ENCODE results near the gene RNPEPL1. TPM values are rescaled to one million over a fixed set of nuclear protein-coding genes. Genes with fewer than 3 reads are reported as not detected.

The RNPEPL1 gene
- total RNA-seq, 3 donors from 2014 or later (not counting 1 experiment from before 2014, with no cell fraction given): 145 to 167 (median 164) TPM

GRCh38 chr2:240628808-240629618 lies 60.7 kb downstream of the RNPEPL1 start:
- Histone ChIP-seq H3K27me3 (ENCODE audit: control insufficient read depth, insufficient read depth, low read length) (no peaks in the 10 kb centered on the region), H3K4me3 (ENCODE audit: low read length) (no peak overlapping the region), H3K9me3 (ENCODE audit: control insufficient read depth, insufficient read depth, low read length) (peaks cover 5% of the 10 kb centered on the region), H3K27ac (ENCODE audit: low read length) (no peak overlapping the region), H3K4me1 (ENCODE audit: control insufficient read depth, insufficient read depth, low read length) (peaks cover 36% of the 10 kb centered on the region), H3K36me3 (ENCODE audit: control insufficient read depth, insufficient read depth, low read length) (no peaks in the 10 kb centered on the region)
- Mint-ChIP-seq H3K36me3 (no peaks in the 10 kb centered on the region), H3K27ac (no peak overlapping the region), H3K9me3 (peaks cover 2 to 3% of the 10 kb centered on the region in 2 donors), H3K4me3 (no peak overlapping the region), H3K27me3 (ENCODE audit: low read depth in 2 of 2) (no peaks in the 10 kb centered on the region), H3K4me1 (peaks cover 8 to 23% of the 10 kb centered on the region in 2 donors)
- WGBS (ENCODE audit: insufficient coverage): 91% methylated on average over 20 of the region's 20 CpGs
- ATAC-seq (no peak), DNase-seq (peak in 1 of 2 donors; percentile 8)
- intact Hi-C loops (cut with micrococcal nuclease): no loop called here
- no peak for TF ChIP-seq CTCF (IDR thresholded peaks at IDR 0.05)

- peaks cover 2 to 3% of the 10 kb centered on the region in 2 donors for H3K9me3 Mint-ChIP-seq
- no peak overlapping the region for H3K27ac ChIP-seq (ENCODE audit: low read length)
- no peak overlapping the region for H3K4me3 ChIP-seq (ENCODE audit: low read length)
- no peaks in the 10 kb centered on the region for H3K36me3 Mint-ChIP-seq
- H3K9me3 ChIP-seq (ENCODE audit: control insufficient read depth, insufficient read depth, low read length): peaks cover 5% of the 10 kb centered on the region
- 80% methylated on average over 5 of the region's 5 CpGs for WGBS (ENCODE audit: insufficient coverage)
- DNase-seq (peak in 1 of 2 donors; percentile 11), ATAC-seq (no peak)
- no peaks in the 10 kb centered on the region for H3K27me3 Mint-ChIP-seq (ENCODE audit: low read depth in 2 of 2)
- H3K36me3 ChIP-seq (ENCODE audit: control insufficient read depth, insufficient read depth, low read length): no peaks in the 10 kb centered on the region
- no peak overlapping the region for H3K27ac Mint-ChIP-seq
- no peak for TF ChIP-seq CTCF (IDR thresholded peaks at IDR 0.05)
- H3K4me1 Mint-ChIP-seq: peaks cover 8 to 18% of the 10 kb centered on the region in 2 donors
- no peak overlapping the region for H3K4me3 Mint-ChIP-seq
- H3K4me1 ChIP-seq (ENCODE audit: control insufficient read depth, insufficient read depth, low read length): peaks cover 30% of the 10 kb centered on the region
- intact Hi-C loops (cut with micrococcal nuclease): no loop called here
- H3K27me3 ChIP-seq (ENCODE audit: control insufficient read depth, insufficient read depth, low read length): no peaks in the 10 kb centered on the region
These were observed 61.3 kb downstream of the RNPEPL1 start for GRCh38 chr2:240629619-240629967.

- H3K4me3 ChIP-seq (ENCODE audit: low read length): no peak overlapping the region
- H3K27ac Mint-ChIP-seq: no peak overlapping the region
- WGBS (ENCODE audit: insufficient coverage): 96% methylated on average over 50 of the region's 50 CpGs
- intact Hi-C loops (cut with micrococcal nuclease): no loop called here
- H3K9me3 Mint-ChIP-seq: peaks cover 2 to 3% of the 10 kb centered on the region in 2 donors
- H3K27me3 ChIP-seq (ENCODE audit: control insufficient read depth, insufficient read depth, low read length): no peaks in the 10 kb centered on the region
- ATAC-seq (no peak), DNase-seq (peak in 1 of 2 donors; percentile 14)
- no peaks in the 10 kb centered on the region for H3K36me3 ChIP-seq (ENCODE audit: control insufficient read depth, insufficient read depth, low read length)
- peaks cover 6% of the 10 kb centered on the region for H3K9me3 ChIP-seq (ENCODE audit: control insufficient read depth, insufficient read depth, low read length)
- TF ChIP-seq CTCF (IDR thresholded peaks at IDR 0.05): no peak
- no peak overlapping the region for H3K4me3 Mint-ChIP-seq
- H3K4me1 Mint-ChIP-seq: peaks cover 4 to 12% of the 10 kb centered on the region in 2 donors
- no peak overlapping the region for H3K27ac ChIP-seq (ENCODE audit: low read length)
- no peaks in the 10 kb centered on the region for H3K27me3 Mint-ChIP-seq (ENCODE audit: low read depth in 2 of 2)
- H3K4me1 ChIP-seq (ENCODE audit: control insufficient read depth, insufficient read depth, low read length): peaks cover 24% of the 10 kb centered on the region
- no peaks in the 10 kb centered on the region for H3K36me3 Mint-ChIP-seq
These were observed 61.9 kb downstream of the RNPEPL1 start for GRCh38 chr2:240629968-240630770.

Other genes starting within 250 kb of the RNPEPL1 start
- 1 to 10 TPM in 1 of 3 donors, under 1 TPM in 2; 0.79 to 1.4 (median 0.94) TPM for gene GPC1, start 132.8 kb upstream of the RNPEPL1 start, total RNA-seq
- gene ANKMY1, start 10.5 kb upstream of the RNPEPL1 start, total RNA-seq: 10 to 100 TPM; 43.8 to 51.5 (median 46.6) TPM
- 10 to 100 TPM; 13.5 to 25.2 (median 18.5) TPM for gene DUSP28, start 8.1 kb upstream of the RNPEPL1 start, total RNA-seq
- gene CAPN10, start 18.2 kb downstream of the RNPEPL1 start, total RNA-seq: 10 to 100 TPM; 69.3 to 95.1 (median 91.0) TPM
- 10 to 100 TPM; 10.6 to 19.7 (median 15.7) TPM for gene GPR35, start 57.0 kb downstream of the RNPEPL1 start, total RNA-seq
- gene AQP12B, start 114.4 kb downstream of the RNPEPL1 start, total RNA-seq: not detected
- gene AQP12A, start 123.4 kb downstream of the RNPEPL1 start, total RNA-seq: not detected